GM21367 (cell line): ENCODE data around the gene SACM1L.
"Not testable (repeated sequence)": the region's sequence is repeated elsewhere in the genome, so short reads cannot be mapped to it uniquely, and the experiment has no call there.

Experiments used
- ATAC-seq: cut with Tn5 transposase; IDR thresholded peaks from one replicate; pipeline ENCODE4 v1.9.1; 2021; ENCODE audit not compliant: unreplicated experiment

Gene SACM1L

GRCh38 chr3:45737234-45737633 lies 48.0 kb downstream of the SACM1L start:
- no peak for ATAC-seq

DNA sequence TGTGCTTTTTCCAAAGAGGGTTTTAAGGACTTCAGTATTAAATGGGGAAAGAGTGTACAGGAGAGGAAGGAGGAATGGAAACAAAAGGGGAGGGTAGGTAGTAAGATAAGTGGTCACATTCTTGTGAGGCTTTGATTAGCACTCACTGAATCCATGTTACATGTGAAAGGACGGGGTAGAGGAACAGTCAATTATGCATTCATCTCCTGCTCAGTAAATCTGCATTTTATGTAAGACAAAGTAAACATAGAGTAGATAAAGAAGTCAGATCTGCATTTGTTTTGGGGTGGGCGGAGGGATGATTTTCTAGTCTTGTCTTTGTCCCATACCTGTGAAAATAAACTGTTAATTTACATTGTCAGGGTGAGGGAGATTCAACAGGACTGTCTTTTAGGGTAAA lies 50.8 kb downstream of the SACM1L start:
- no peak for ATAC-seq

DNA sequence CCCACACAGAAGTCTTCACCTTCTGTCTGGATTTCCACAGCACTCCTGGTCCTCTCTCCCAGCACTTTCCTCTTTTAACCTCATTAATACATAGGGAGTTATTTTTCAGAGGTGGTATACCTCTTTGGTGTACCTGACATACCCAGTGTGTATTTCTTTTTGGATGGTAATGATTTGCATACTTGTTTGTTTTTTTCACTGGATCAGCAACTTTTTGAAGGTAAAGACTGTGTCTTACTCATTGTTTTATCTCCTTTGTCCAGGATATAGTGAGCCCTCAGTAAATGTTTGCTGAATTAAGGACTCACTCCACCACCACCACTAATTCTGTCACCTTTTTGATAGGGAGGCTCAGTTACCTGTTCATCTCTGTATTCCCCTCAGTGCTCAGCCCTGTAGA lies 52.1 kb downstream of the SACM1L start:
- ATAC-seq = no peak

GRCh38 chr3:45741742-45742460 lies 52.7 kb downstream of the SACM1L start:
- no peak for ATAC-seq

GRCh38 chr3:45742461-45743089 lies 53.4 kb downstream of the SACM1L start:
- no peak for ATAC-seq

GRCh38 chr3:45746165-45746776 lies 57.1 kb downstream of the SACM1L start:
- ATAC-seq = no peak

DNA sequence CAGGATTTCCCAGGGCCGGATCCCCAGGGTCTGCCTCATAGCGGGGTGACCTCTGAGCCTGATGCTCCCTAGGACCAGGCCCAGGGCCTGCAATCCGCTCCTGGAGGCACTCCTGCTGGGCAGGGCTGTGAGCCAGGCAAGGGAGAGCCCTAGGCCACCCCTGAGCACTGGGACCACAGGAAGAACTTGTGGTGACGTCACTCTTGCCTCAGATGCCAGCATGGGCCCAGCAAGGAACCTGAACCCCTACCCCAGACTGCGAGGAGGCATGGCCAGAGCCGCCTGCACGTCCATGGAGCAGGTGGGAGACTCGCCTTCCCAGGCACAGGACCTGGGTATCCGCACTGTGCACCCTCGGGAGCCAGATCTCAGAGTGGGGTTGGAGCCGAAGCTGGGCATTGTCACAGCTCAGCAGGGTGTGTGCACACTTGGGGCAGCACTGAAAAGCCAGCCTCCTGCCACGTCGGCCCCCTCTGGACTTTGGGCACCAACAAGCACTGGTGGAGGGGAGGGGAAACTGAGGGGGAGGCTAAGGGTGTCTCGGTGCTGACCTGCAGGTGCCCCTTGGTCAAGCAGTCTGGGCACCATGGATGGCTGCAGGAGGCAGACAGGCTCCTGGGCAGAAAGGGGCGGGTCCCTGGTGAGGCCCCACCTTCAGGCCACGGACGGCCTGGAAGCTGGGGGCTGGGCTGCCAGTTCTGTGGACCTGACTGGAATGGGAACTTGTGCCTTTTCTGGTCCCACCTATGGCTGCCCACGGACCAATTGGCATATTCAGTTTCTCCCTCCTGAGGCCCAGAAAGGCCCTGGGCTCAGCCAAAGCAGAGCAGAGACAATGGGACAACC lies 57.8 kb downstream of the SACM1L start:
- no peak for ATAC-seq

DNA sequence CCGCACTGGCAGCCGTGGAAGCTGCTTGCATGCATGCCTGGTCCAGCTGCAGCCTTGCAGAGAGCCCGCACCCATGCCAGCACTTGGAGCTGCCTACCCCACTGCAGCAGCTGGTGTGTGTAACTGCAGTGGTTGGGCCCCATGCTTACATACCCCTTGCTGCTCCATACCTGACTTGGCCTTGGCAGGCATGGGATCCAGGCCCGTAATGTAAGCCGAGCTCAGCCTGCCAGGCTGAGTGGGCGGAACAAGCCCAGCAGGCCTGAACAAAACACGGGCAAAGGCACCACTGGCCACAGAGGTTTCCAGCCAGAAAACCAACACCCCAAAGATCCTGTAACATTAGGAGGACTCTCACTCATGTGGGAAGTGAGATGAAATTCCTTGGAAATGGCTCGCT lies 58.9 kb downstream of the SACM1L start:
- ATAC-seq = no peak

DNA sequence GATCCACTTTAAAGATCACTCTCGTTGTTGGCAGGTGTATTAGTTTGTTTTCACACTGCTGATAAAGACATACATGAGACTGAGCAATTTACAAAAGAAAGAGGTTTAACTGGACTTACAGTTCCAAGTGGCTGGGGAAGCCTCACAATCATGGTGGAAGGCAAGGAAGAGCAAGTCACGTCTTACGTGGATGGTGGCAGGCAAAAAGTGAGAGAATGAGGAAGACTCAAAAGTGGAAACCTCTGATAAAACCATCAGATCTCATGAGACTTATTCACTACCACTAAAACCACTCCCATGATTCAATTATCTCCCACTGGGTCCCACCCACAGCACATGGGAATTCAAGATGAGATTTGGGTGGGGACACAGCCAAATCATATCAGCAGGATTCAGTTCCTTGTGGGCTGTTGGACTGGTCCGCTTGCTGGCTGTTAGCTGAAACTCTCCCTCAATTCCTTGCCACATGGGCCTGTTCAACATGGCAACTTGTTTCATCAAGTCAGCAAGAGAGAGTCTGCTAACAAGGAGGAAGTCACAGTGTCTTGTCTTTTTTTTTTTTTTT lies 59.9 kb downstream of the SACM1L start:
- not testable (repeated sequence) for ATAC-seq

DNA sequence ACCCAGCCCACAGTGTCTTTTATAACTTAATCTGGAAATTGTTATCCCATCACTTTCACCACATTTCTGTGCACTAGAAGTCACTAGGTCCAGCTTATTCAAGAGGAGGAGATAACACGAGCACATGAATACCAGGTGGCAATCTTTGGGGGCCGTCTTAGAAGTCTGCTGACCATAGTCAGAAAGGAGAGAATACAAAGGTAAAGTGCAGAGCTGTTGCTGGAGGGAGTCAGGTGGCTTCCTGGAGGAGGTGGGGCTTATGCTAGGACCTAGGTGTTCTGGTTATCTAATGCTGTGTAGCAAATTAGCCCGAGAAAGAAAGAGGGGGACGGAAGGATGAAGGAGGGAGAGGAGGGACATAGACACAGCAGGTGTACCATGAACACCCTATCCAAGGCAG lies 60.7 kb downstream of the SACM1L start:
- no peak for ATAC-seq

DNA sequence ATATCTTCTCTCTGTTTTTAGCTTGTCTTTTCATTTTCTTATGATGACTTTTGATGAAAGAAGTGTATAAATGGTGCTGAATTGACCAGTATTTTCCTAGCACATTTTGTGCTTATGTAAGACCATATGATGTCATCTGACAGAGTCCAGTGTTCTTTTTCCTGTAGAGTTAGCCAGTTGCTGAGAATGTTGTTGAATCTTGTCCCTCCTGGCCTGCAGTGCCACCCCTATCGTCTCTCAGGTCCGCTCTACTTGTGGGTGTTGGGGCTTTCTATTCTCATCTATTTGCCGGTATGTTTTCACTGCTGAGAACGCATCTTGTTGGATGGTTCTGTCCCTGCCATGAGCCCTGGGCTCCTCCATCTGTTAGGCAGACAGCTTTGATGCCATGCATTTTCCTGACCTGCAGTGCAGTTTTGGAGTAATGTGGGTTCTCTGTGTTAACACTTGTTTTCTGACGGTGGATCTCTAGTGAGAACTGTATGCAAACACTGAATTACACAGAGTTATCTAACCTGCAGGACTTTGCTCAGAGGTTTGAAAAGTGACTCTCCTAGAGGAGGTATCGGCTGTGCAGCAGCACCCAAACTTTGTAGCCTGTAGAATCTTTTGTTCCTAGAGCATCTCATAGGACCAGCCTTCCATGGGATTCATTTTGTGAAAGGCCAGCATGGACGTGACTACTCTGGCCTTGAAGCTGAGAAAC lies 62.5 kb downstream of the SACM1L start:
- ATAC-seq = no peak

GRCh38 chr3:45753095-45753494 lies 63.9 kb downstream of the SACM1L start:
- no peak for ATAC-seq

- ATAC-seq = no peak
Observed at GRCh38 chr3:45754461-45754860, 65.3 kb downstream of the SACM1L start.

- no peak for ATAC-seq
Observed at GRCh38 chr3:45756055-45756454, 66.9 kb downstream of the SACM1L start.

DNA sequence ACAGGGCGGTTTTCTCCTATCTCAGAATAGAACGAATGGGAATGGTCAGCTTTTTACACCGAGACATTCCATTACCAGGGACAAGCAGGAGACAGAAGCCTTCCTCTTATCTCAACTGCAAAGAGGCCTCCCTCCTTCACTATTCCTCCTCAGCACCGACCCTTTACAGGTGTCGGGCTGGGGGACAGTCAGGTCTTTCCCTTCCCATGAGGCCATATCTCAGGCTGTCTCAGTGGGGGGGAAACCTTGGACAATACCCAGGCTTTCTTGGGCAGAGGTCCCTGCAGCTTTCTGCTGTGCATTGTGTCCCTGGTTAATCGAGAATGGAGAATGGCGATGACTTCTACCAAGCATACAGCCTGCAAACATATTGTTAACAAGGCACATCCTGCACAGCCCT lies 67.9 kb downstream of the SACM1L start:
- ATAC-seq = not testable (repeated sequence)

- ATAC-seq = no peak
Observed at GRCh38 chr3:45758871-45759270, 69.7 kb downstream of the SACM1L start.

- no peak for ATAC-seq
Observed at GRCh38 chr3:45759851-45760250, 70.7 kb downstream of the SACM1L start.

- no peak for ATAC-seq
Observed at GRCh38 chr3:45760878-45761711, 71.9 kb downstream of the SACM1L start.

DNA sequence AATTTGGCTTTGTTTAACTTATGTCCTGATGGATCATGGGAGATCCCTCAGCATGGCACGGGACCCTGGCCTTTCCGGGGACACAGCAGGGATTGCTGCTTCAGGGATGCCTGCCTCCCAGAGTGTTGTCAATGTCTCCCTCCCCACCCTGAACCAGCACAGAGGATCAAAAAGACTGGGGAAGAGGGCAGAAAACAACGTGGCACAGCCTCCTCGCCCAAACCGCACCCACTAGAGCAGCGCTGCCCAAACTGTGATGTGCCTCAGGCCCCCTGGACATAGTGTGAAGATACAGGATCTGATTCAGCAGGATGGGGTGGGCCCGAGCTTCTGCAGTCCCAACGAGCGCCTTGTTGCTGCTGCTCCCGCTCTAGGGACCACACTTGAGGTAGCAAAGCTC lies 72.6 kb downstream of the SACM1L start:
- ATAC-seq = no peak
